T-cell (primary cell): ENCODE data around the gene MDFIC. TPM values are rescaled to one million over a fixed set of nuclear protein-coding genes. Genes with fewer than 3 reads are reported as not detected.

Source experiments
- ATAC-seq, 4 experiments: fragments of 200-7000 bp in 3 of 4; fragments of 150-1000 bp in 1 of 4; cut with Tn5 transposase; replicated peaks in 1 of 4; 1 replicate in 3 of 4; 2 replicates in 1 of 4; pipeline ENCODE4 v1.10.0; 2021; ENCODE audit warnings: moderate library complexity in 3 of 4, mild to moderate bottlenecking in 2 of 4, moderate number of reproducible peaks in 1 of 4
- CTCF ChIA-PET, 2 donors: fragments of 300-600 bp; sonication (Branson Sonifier 250); formaldehyde crosslinking; loops; one replicate each; lab custom pipeline; 2022; ENCODE audit warnings: antibody characterized with exemption in 2 of 2; lab: Charles Lee
- POLR2A ChIA-PET, 2 donors: fragments of 300-600 bp; sonication (Branson Sonifier 250); formaldehyde crosslinking; loops; one replicate each; lab custom pipeline; 2022; ENCODE audit warnings: antibody characterized with exemption in 2 of 2; lab: Charles Lee
- DNase-seq, 35 experiments: peaks; one replicate each; pipeline versions ENCODE4 v3.0.0 to v3.0.0-alpha.2; 2013 to 2023
- H3K27ac ChIP-seq: one replicate; pipeline ENCODE4 v1.5.1; 2013; ENCODE audit warnings: low read length
- H3K27me3 ChIP-seq, 2 experiments: replicated peaks in 1 of 2; 1 replicate in 1 of 2; 2 replicates in 1 of 2; pipeline versions ENCODE4 v1.6.1 to v1.7.0; 2013; ENCODE audit warnings: low read length in 1 of 2, mixed read lengths in 1 of 2; ENCODE audit not compliant: control insufficient read depth in 2 of 2, insufficient read depth in 2 of 2; ENCODE audit errors: extremely low read depth in 1 of 2
- H3K36me3 ChIP-seq, 2 donors: 1 replicate in 1 of 2; 2 replicates in 1 of 2; pipeline versions ENCODE4 v1.6.1 to v1.7.0; 2013; ENCODE audit warnings: low read length in 1 of 2; ENCODE audit not compliant: control insufficient read depth in 2 of 2, insufficient read depth in 1 of 2; ENCODE audit errors: extremely low read depth in 1 of 2
- H3K4me1 ChIP-seq, 2 experiments: 1 replicate in 1 of 2; 2 replicates in 1 of 2; pipeline versions ENCODE4 v1.6.1 to v1.7.0; 2013; ENCODE audit warnings: low read length in 2 of 2, mixed read lengths in 1 of 2; ENCODE audit not compliant: insufficient read depth in 2 of 2, control insufficient read depth in 1 of 2; ENCODE audit errors: extremely low read depth in 1 of 2
- H3K4me3 ChIP-seq, 2 donors: 1 replicate in 1 of 2; 2 replicates in 1 of 2; pipeline versions ENCODE4 v1.5.1 to v1.7.0; 2013; ENCODE audit warnings: mild to moderate bottlenecking in 2 of 2, low read length in 1 of 2, moderate library complexity in 1 of 2; ENCODE audit not compliant: control insufficient read depth in 1 of 2; ENCODE audit errors: extremely low read depth in 1 of 2
- H3K9me3 ChIP-seq: 2 replicates; pipeline ENCODE4 v1.7.0; 2013
- H3K27ac Mint-ChIP-seq, 2 donors: one replicate each; pipeline ENCODE4 v1.8.0; 2020 to 2021; ENCODE audit warnings: mild to moderate bottlenecking in 2 of 2, mixed read lengths in 2 of 2
- H3K27me3 Mint-ChIP-seq, 2 donors: one replicate each; pipeline ENCODE4 v1.8.0; 2021 to 2022; ENCODE audit warnings: mixed read lengths in 2 of 2
- H3K36me3 Mint-ChIP-seq: one replicate; pipeline ENCODE4 v1.8.0; 2021; ENCODE audit warnings: mixed read lengths
- H3K4me1 Mint-ChIP-seq, 3 donors: one replicate each; pipeline ENCODE4 v1.8.0; 2020 to 2022; ENCODE audit warnings: mixed read lengths in 3 of 3, mild to moderate bottlenecking in 1 of 3
- H3K4me3 Mint-ChIP-seq, 3 donors: one replicate each; pipeline ENCODE4 v1.8.0; 2020 to 2022; ENCODE audit warnings: mild to moderate bottlenecking in 3 of 3, mixed read lengths in 3 of 3, moderate library complexity in 3 of 3
- H3K9me3 Mint-ChIP-seq, 3 donors: one replicate each; pipeline ENCODE4 v1.8.0; 2020 to 2022; ENCODE audit warnings: mixed read lengths in 3 of 3
- WGBS: methylation state at CpG from one replicate; pipeline ENCODE4 v1.1.5; 2013; ENCODE audit warnings: missing lambda C conversion rate; ENCODE audit not compliant: insufficient coverage; 5-methylcytosine and 5-hydroxymethylcytosine counted together
- total RNA-seq, 35 experiments: library from RNA in 6 of 35; stranded (reverse) in 6 of 35; fragments of 120-200 nt in 1 of 35; gene quantifications; one replicate each; pipeline versions ENCODE4 v1.2.1 to v1.2.4 and lab custom pipeline; 2013 to 2026

Gene MDFIC
- total RNA-seq, 5 donors from 2014 or later (not counting 1 experiment from before 2014, with no cell fraction given), result 56.3 to 84.6 (median 65.0) TPM

GRCh38 chr7:114972567-114972966 lies 50.7 kb downstream of the MDFIC start:
- peak overlapping the region in 1 of 3 donors; percentile 34 for H3K4me3 Mint-ChIP-seq
- ChIA-PET CTCF (no interaction called here), POLR2A (no interaction called here)
- DNase-seq, result no peak
- H3K9me3 Mint-ChIP-seq, result no peaks in the 10 kb centered on the region
- Histone ChIP-seq H3K36me3 (no peaks in the 10 kb centered on the region), H3K27me3 (no peaks in the 10 kb centered on the region), H3K4me3 (no peak overlapping the region), H3K9me3 (no peaks in the 10 kb centered on the region), H3K27ac (no peak overlapping the region), H3K4me1 (peaks cover 9 to 17% of the 10 kb centered on the region in 2 experiments)
- no peak for ATAC-seq
- H3K27me3 Mint-ChIP-seq, result no peaks in the 10 kb centered on the region
- H3K4me1 Mint-ChIP-seq, result peaks cover 79 to 85% (median 80%) of the 10 kb centered on the region in 3 donors
- H3K36me3 Mint-ChIP-seq, result peaks cover 11% of the 10 kb centered on the region
- no CpG with 5 or more reads among the region's 3 CpGs for WGBS
- peak overlapping the region; percentile 44 to 62 for H3K27ac Mint-ChIP-seq

- ChIA-PET POLR2A (interaction anchor here in 1 of 2 donors (0.5 to 0.6 kb wide), 2 partner anchors 211 to 259 kb away, joined by 4 read pairs; no protein-coding TSS in a partner anchor), CTCF (no interaction called here)
- H3K4me3 ChIP-seq, result no peak overlapping the region
- no peaks in the 10 kb centered on the region for H3K27me3 Mint-ChIP-seq
- no peaks in the 10 kb centered on the region for H3K9me3 ChIP-seq
- peaks cover 9% of the 10 kb centered on the region for H3K36me3 Mint-ChIP-seq
- peaks cover 8 to 17% of the 10 kb centered on the region in 2 experiments for H3K4me1 ChIP-seq
- H3K9me3 Mint-ChIP-seq, result no peaks in the 10 kb centered on the region
- ATAC-seq (no peak), DNase-seq (no peak)
- peak overlapping the region; percentile 5 to 14 for H3K27ac Mint-ChIP-seq
- WGBS, result 60% methylated on average over 1 of the region's 3 CpGs
- H3K27me3 ChIP-seq, result no peaks in the 10 kb centered on the region
- H3K4me3 Mint-ChIP-seq, result no peak overlapping the region
- H3K27ac ChIP-seq, result no peak overlapping the region
- peaks cover 77 to 82% (median 78%) of the 10 kb centered on the region in 3 donors for H3K4me1 Mint-ChIP-seq
- H3K36me3 ChIP-seq, result no peaks in the 10 kb centered on the region
Measured at GRCh38 chr7:114973147-114973546, 51.3 kb downstream of the MDFIC start.

- ChIA-PET CTCF (no interaction called here), POLR2A (interaction anchor here in 1 of 2 donors (1.5 kb wide), 1 partner anchor 13 kb away, joined by 7 read pairs; no protein-coding TSS in a partner anchor)
- WGBS, result no CpG with 5 or more reads among the region's 2 CpGs
- H3K27me3 Mint-ChIP-seq, result no peaks in the 10 kb centered on the region
- H3K4me3 Mint-ChIP-seq, result peak overlapping the region in 1 of 3 donors; percentile 44
- Histone ChIP-seq H3K4me3 (no peak overlapping the region), H3K36me3 (peaks cover 3 to 13% of the 10 kb centered on the region in 2 donors), H3K4me1 (peaks cover 8 to 17% of the 10 kb centered on the region in 2 experiments), H3K27ac (no peak overlapping the region), H3K27me3 (no peaks in the 10 kb centered on the region), H3K9me3 (no peaks in the 10 kb centered on the region)
- no peak for ATAC-seq
- no peak for DNase-seq
- H3K27ac Mint-ChIP-seq, result peak overlapping the region in 1 of 2 donors; percentile 71
- H3K4me1 Mint-ChIP-seq, result peaks cover 75 to 81% (median 80%) of the 10 kb centered on the region in 3 donors
- no peaks in the 10 kb centered on the region for H3K9me3 Mint-ChIP-seq
- H3K36me3 Mint-ChIP-seq, result peaks cover 15% of the 10 kb centered on the region
Measured at GRCh38 chr7:114975401-114975800, 53.5 kb downstream of the MDFIC start.

GRCh38 chr7:114976666-114977065 lies 54.8 kb downstream of the MDFIC start:
- no CpG with 5 or more reads among the region's 4 CpGs for WGBS
- POLR2A ChIA-PET, result interaction anchor here in 1 of 2 donors (0.6 kb wide), 1 partner anchor 58 kb away, joined by 4 read pairs; no protein-coding TSS in a partner anchor

GRCh38 chr7:114977277-114977676 lies 55.4 kb downstream of the MDFIC start:
- H3K4me1 ChIP-seq, result peaks cover 8 to 13% of the 10 kb centered on the region in 2 experiments
- ChIA-PET CTCF (no interaction called here), POLR2A (interaction anchor here in 1 of 2 donors (0.6 kb wide), 1 partner anchor 58 kb away, joined by 4 read pairs; no protein-coding TSS in a partner anchor)
- no peak overlapping the region for H3K4me3 Mint-ChIP-seq
- H3K9me3 Mint-ChIP-seq, result no peaks in the 10 kb centered on the region
- no peak overlapping the region for H3K4me3 ChIP-seq
- H3K36me3 Mint-ChIP-seq, result peaks cover 25% of the 10 kb centered on the region
- DNase-seq, result no peak
- peaks cover 3 to 25% of the 10 kb centered on the region in 2 donors for H3K36me3 ChIP-seq
- H3K9me3 ChIP-seq, result no peaks in the 10 kb centered on the region
- H3K27ac ChIP-seq, result no peak overlapping the region
- H3K27ac Mint-ChIP-seq, result no peak overlapping the region
- H3K27me3 Mint-ChIP-seq, result no peaks in the 10 kb centered on the region
- H3K4me1 Mint-ChIP-seq, result peaks cover 73 to 81% (median 79%) of the 10 kb centered on the region in 3 donors
- no CpG with 5 or more reads among the region's 1 CpG for WGBS
- no peak for ATAC-seq
- H3K27me3 ChIP-seq, result no peaks in the 10 kb centered on the region

More at GRCh38 chr7:114976666-114977065, 54.8 kb downstream of the MDFIC start:
- Histone ChIP-seq H3K27me3 (no peaks in the 10 kb centered on the region), H3K27ac (no peak overlapping the region), H3K9me3 (no peaks in the 10 kb centered on the region), H3K4me3 (no peak overlapping the region), H3K4me1 (peaks cover 8 to 13% of the 10 kb centered on the region in 2 experiments), H3K36me3 (peaks cover 3 to 19% of the 10 kb centered on the region in 2 donors)
- DNase-seq, result no peak
- no peak for ATAC-seq
- peaks cover 74 to 81% (median 80%) of the 10 kb centered on the region in 3 donors for H3K4me1 Mint-ChIP-seq
- peaks cover 24% of the 10 kb centered on the region for H3K36me3 Mint-ChIP-seq
- no peak overlapping the region for H3K27ac Mint-ChIP-seq
- H3K27me3 Mint-ChIP-seq, result no peaks in the 10 kb centered on the region
- H3K4me3 Mint-ChIP-seq, result no peak overlapping the region
- no peaks in the 10 kb centered on the region for H3K9me3 Mint-ChIP-seq
- CTCF ChIA-PET, result no interaction called here

GRCh38 chr7:114979388-114979787 lies 57.5 kb downstream of the MDFIC start:
- Mint-ChIP-seq H3K4me1 (peaks cover 60 to 67% (median 61%) of the 10 kb centered on the region in 3 donors), H3K27me3 (no peaks in the 10 kb centered on the region), H3K9me3 (no peaks in the 10 kb centered on the region), H3K27ac (peak overlapping the region; percentile 39 to 55), H3K4me3 (no peak overlapping the region), H3K36me3 (peaks cover 38% of the 10 kb centered on the region)
- Histone ChIP-seq H3K4me1 (peaks cover 4 to 9% of the 10 kb centered on the region in 2 experiments), H3K9me3 (no peaks in the 10 kb centered on the region), H3K27ac (no peak overlapping the region), H3K36me3 (peaks cover 3 to 36% of the 10 kb centered on the region in 2 donors), H3K27me3 (no peaks in the 10 kb centered on the region), H3K4me3 (no peak overlapping the region)
- POLR2A ChIA-PET, result no interaction called here
- DNase-seq (no peak), ATAC-seq (no peak)
- CTCF ChIA-PET, result no interaction called here
- WGBS, result 34% methylated on average over 4 of the region's 7 CpGs
